ENCODE results near the gene CCRL2.

CCRL2 gene

GRCh38 chr3:46371519-46372340, 35.3 kb upstream of the CCRL2 start:
- DNase-seq (ENCODE audit: low spot score), result no peak
- in situ Hi-C loops (cut with MboI; ENCODE audit: low pct_unique_long_range_greater_than_20kb, low sequenced_read_pairs, unreplicated experiment), result loop anchor here (5.0 to 10.0 kb wide), 3 partner anchors 159 to 429 kb away; partner anchors contain the start of gene CXCR6
- TF ChIP-seq CTCF (IDR thresholded peaks at IDR 0.05; ENCODE audit: extremely low read depth, insufficient read depth, missing control alignments), result no peak

GRCh38 chr3:46372492-46373359, 34.3 kb upstream of the CCRL2 start:
- in situ Hi-C loops (cut with MboI; ENCODE audit: low pct_unique_long_range_greater_than_20kb, low sequenced_read_pairs, unreplicated experiment), result loop anchor here (5.0 to 10.0 kb wide), 3 partner anchors 160 to 430 kb away; partner anchors contain the start of gene CXCR6
- DNase-seq (ENCODE audit: low spot score), result no peak
- TF ChIP-seq CTCF (IDR thresholded peaks at IDR 0.05; ENCODE audit: extremely low read depth, insufficient read depth, missing control alignments), result peak; percentile 69

- in situ Hi-C loops (cut with MboI; ENCODE audit: low pct_unique_long_range_greater_than_20kb, low sequenced_read_pairs, unreplicated experiment), result loop anchor here (5.0 to 25.0 kb wide), 4 partner anchors 162 to 612 kb away; partner anchors contain the start of gene CXCR6
- no peak for TF ChIP-seq CTCF (IDR thresholded peaks at IDR 0.05; ENCODE audit: extremely low read depth, insufficient read depth, missing control alignments)
- DNase-seq (ENCODE audit: low spot score), result no peak
These were observed 32.3 kb upstream of the CCRL2 start for GRCh38 chr3:46374755-46375154.

GRCh38 chr3:46375218-46375617, 31.8 kb upstream of the CCRL2 start:
- no peak for DNase-seq (ENCODE audit: low spot score)
- in situ Hi-C loops (cut with MboI; ENCODE audit: low pct_unique_long_range_greater_than_20kb, low sequenced_read_pairs, unreplicated experiment), result loop anchor here (10.0 to 25.0 kb wide), 2 partner anchors 290 to 613 kb away; no protein-coding TSS in a partner anchor
- no peak for TF ChIP-seq CTCF (IDR thresholded peaks at IDR 0.05; ENCODE audit: extremely low read depth, insufficient read depth, missing control alignments)

- in situ Hi-C loops (cut with MboI; ENCODE audit: low pct_unique_long_range_greater_than_20kb, low sequenced_read_pairs, unreplicated experiment), result loop anchor here (10.0 to 25.0 kb wide), 2 partner anchors 291 to 614 kb away; no protein-coding TSS in a partner anchor
These were observed 31.2 kb upstream of the CCRL2 start for GRCh38 chr3:46375814-46376213.

More at GRCh38 chr3:46375814-46376213, 31.2 kb upstream of the CCRL2 start:
- DNase-seq (ENCODE audit: low spot score), result no peak
- no peak for TF ChIP-seq CTCF (IDR thresholded peaks at IDR 0.05; ENCODE audit: extremely low read depth, insufficient read depth, missing control alignments)

Data from GM13977 (cell line).